ENCODE measurements around the gene TADA2B. TPM values are rescaled to one million over a fixed set of nuclear protein-coding genes. Genes with fewer than 3 reads are reported as not detected.

The TADA2B gene
- total and polyA plus RNA-seq, 7 donors = 13.8 to 22.7 (median 16.6) TPM

DNA sequence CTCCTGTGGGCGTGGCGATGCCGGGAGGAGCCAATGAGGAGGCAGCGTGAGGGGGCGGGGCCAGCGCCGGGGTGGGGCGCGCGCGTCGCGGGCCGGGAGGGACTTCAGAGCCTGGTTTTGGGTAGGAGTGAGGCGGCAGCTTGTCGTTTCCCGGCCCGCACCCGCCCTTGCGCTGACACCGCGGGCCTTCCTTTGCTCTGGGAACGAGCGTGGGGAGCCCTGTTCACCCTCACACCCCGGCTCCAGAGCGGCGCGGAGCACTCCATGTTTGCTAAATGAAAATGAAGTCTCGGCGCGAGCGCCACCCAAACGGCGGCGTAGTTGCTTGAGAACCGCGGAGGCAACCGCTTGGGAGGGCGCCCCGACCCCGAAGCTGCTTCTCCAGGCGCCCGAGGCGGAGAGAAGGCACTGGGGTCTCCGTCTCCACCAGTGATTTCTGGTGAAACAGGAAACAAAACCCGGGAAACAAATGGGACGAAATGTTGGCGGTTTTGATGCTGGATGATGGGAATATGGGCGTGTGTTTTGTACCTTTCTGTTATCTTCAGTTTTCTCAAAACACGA, 25.2 kb downstream of the TADA2B start:
- TF ChIP-seq POLR2AphosphoS5 (IDR thresholded peaks at IDR 0.05) (peak in 1 of 4 donors; percentile 46), POLR2A (IDR thresholded peaks at IDR 0.05) (no peak), EP300 (IDR thresholded peaks at IDR 0.05) (no peak)
- TF ChIP-seq, protein P1, sequence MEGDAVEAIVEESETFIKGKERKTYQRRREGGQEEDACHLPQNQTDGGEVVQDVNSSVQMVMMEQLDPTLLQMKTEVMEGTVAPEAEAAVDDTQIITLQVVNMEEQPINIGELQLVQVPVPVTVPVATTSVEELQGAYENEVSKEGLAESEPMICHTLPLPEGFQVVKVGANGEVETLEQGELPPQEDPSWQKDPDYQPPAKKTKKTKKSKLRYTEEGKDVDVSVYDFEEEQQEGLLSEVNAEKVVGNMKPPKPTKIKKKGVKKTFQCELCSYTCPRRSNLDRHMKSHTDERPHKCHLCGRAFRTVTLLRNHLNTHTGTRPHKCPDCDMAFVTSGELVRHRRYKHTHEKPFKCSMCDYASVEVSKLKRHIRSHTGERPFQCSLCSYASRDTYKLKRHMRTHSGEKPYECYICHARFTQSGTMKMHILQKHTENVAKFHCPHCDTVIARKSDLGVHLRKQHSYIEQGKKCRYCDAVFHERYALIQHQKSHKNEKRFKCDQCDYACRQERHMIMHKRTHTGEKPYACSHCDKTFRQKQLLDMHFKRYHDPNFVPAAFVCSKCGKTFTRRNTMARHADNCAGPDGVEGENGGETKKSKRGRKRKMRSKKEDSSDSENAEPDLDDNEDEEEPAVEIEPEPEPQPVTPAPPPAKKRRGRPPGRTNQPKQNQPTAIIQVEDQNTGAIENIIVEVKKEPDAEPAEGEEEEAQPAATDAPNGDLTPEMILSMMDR (IDR thresholded peaks at IDR 0.05) = no peak
- DNase-seq = no peak
- no peaks in the 10 kb centered on the region for H3K27me3 ChIP-seq
- H3K4me3 ChIP-seq = peak overlapping the region; percentile 56 to 94 (median 72)
- peaks cover 0 to 39% (median 28%) of the 10 kb centered on the region in 4 donors for H3K4me1 ChIP-seq
- peaks cover 5 to 16% (median 6%) of the 10 kb centered on the region in 4 donors for H3K36me3 ChIP-seq
- peak overlapping the region; percentile 88 to 95 (median 92) for H3K27ac ChIP-seq
- intact Hi-C loops (cut with DNase I) = loop anchor here (1.0 to 10.0 kb wide), 4 partner anchors 25 to 424 kb away; partner anchors contain the start of genes KIAA0232, MRFAP1 and TADA2B
- no peaks in the 10 kb centered on the region for H3K9me3 ChIP-seq
- 0% methylated on average over 50 of the region's 50 CpGs for WGBS, 2 donors

DNA sequence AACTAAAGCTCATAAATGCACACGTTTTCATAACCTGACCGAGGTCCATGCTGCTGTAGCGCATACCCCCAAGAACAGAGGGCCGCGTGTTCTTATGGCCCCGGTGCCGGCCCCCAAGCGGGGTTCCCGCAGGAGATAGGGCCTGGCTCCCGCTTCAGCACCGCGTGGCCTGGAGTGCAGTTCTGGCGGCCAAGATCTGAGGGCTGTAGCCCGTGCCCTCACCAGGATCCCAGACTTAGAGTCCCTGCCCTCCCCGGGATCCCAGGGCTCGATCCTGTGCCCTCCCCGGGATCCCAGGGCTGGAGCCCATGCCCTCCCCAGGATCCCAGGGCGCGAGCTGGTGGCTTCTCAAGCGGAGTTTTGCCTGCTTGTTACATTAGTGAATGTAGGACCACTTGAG, 25.7 kb downstream of the TADA2B start:
- TF ChIP-seq POLR2AphosphoS5 (IDR thresholded peaks at IDR 0.05) (no peak), POLR2A (IDR thresholded peaks at IDR 0.05) (no peak), EP300 (IDR thresholded peaks at IDR 0.05) (no peak)
- TF ChIP-seq, protein P1 (IDR thresholded peaks at IDR 0.05) = no peak
- Histone ChIP-seq H3K27ac (peak overlapping the region; percentile 88 to 95 (median 92)), H3K4me3 (peak overlapping the region; percentile 56 to 94 (median 72)), H3K4me1 (peaks cover 0 to 39% (median 28%) of the 10 kb centered on the region in 4 donors), H3K27me3 (no peaks in the 10 kb centered on the region), H3K36me3 (peaks cover under 1 to 11% (median under 1%) of the 10 kb centered on the region in 4 donors), H3K9me3 (no peaks in the 10 kb centered on the region)
- 10 to 11% methylated on average over 20 of the region's 20 CpGs for WGBS, 2 donors
- intact Hi-C loops (cut with DNase I) = loop anchor here (1.0 to 10.0 kb wide), 4 partner anchors 26 to 424 kb away; partner anchors contain the start of genes KIAA0232, MRFAP1 and TADA2B
- peak; percentile 56 for DNase-seq

- WGBS, 2 donors = 37 to 40% methylated on average over 23 of the region's 23 CpGs
- Histone ChIP-seq H3K27ac (no peak overlapping the region), H3K36me3 (no peaks in the 10 kb centered on the region), H3K4me1 (peaks cover 0 to 34% (median 23%) of the 10 kb centered on the region in 4 donors), H3K4me3 (no peak overlapping the region), H3K9me3 (no peaks in the 10 kb centered on the region), H3K27me3 (no peaks in the 10 kb centered on the region)
- intact Hi-C loops (cut with DNase I) = loop anchor here (1.0 to 2.0 kb wide), 2 partner anchors 97 to 352 kb away; no protein-coding TSS in a partner anchor
- DNase-seq = peak; percentile 86
- TF ChIP-seq EP300 (IDR thresholded peaks at IDR 0.05) (no peak), POLR2AphosphoS5 (IDR thresholded peaks at IDR 0.05) (peak in 2 of 4 donors; percentile 28 to 31), POLR2A (IDR thresholded peaks at IDR 0.05) (no peak)
- TF ChIP-seq, protein P1 (IDR thresholded peaks at IDR 0.05) = peak; percentile 94 to 99 (median 99)
Observed at GRCh38 chr4:7070729-7071511, 27.7 kb downstream of the TADA2B start.

- no peak for TF ChIP-seq EP300 (IDR thresholded peaks at IDR 0.05)
- no peak for TF ChIP-seq POLR2AphosphoS5 (IDR thresholded peaks at IDR 0.05)
- TF ChIP-seq, protein P1 (IDR thresholded peaks at IDR 0.05) = no peak
- no peak for TF ChIP-seq POLR2A (IDR thresholded peaks at IDR 0.05)
- peak; percentile 36 for DNase-seq
- Histone ChIP-seq H3K4me1 (peaks cover 0 to 18% (median 9%) of the 10 kb centered on the region in 4 donors), H3K36me3 (no peaks in the 10 kb centered on the region), H3K9me3 (no peaks in the 10 kb centered on the region), H3K27me3 (no peaks in the 10 kb centered on the region), H3K27ac (no peak overlapping the region), H3K4me3 (no peak overlapping the region)
- intact Hi-C loops (cut with DNase I) = no loop called here
- 92% methylated on average over 14 of the region's 14 CpGs for WGBS, 2 donors
Observed at GRCh38 chr4:7073059-7073458, 29.9 kb downstream of the TADA2B start.

Measured in sigmoid colon (tissue), 7 donors.